Stimulated activated CD4-positive, alpha-beta T cell treated with anti-CD3 and anti-CD28 coated beads, Interleukin-4, amount 100 ng/mL, for 48 hours (primary cell): Measurements from ENCODE around the gene CCL17.
"Not testable (repeated sequence)": the region's sequence is repeated elsewhere in the genome, so short reads cannot be mapped to it uniquely, and the experiment has no call there.

Experiments
- DNase-seq, 2 donors: peaks; one replicate each; pipeline ENCODE4 v3.0.0-alpha.2; 2020; ENCODE audit warnings: low read depth in 2 of 2

The CCL17 gene

GRCh38 chr16:57403965-57404817, at the start of gene CCL17:
Gene CCL17, plus strand, starts transcription at chr16:57404767. Its CDS starts 9,166 bp downstream, at chr16:57413933.
- no peak for DNase-seq

DNA sequence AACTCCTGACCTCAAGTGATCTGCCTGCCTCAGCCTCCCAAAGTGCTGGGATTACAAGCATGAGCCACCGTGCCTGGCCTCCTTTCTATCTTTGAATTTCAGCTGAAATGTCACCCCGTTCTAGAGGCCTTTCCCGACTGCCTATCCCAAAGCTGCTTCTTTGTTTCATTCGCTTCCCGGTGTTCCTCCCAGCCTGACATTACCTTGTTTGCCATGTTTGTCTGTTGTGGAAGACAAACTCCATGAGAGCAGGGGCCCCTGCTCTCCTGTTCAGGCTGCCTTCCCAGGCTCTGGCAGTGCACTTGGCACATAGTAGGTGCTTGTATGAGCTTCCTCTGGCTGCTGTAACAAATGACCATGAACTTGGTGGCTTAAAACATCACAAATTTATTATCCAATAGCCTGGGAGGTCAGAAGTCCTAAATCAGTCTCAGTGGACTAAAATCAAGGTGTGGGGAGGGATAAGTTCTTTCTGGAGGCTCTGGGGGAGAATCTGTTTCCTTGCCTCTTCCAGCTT, 48.6 kb upstream of the CCL17 start:
- DNase-seq = no peak

DNA sequence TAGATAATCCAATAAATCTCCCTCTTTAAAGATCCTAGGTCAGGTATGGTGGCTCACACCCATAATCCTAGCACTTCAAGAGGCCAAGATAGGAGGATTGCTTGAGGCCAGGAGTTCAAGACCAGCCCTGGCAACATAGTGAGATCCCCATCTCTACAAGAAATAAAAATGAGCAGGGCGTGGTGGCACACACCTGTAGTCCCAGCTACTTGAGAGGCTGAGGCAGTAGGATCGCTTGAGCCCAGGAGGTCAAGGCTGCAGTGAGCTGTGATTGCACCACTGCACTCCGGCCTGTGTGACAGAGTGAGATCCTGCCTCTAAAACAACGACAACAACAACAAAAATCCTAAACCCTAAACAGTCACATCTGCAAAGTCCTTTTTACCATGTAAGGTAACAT, 48.0 kb upstream of the CCL17 start:
- DNase-seq = no peak

- DNase-seq = no peak
These were observed 47.1 kb upstream of the CCL17 start for GRCh38 chr16:57357330-57358085.

DNA sequence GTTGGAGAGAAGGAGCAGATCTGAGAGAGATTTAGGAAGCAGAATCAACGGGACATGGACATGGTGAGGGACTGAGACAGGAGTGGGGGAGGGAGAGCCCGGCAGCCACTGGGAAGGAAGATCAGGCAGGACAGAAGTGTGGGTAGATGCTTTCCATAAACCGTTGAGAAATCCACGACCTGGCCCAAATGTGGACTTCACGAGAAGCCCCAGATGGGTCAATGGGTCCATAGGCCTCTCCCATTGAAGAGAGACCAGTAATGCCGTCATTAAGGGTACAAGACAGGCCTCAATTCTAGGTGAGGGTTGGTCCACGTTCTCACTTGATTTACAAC, 46.5 kb upstream of the CCL17 start:
- DNase-seq = no peak

GRCh38 chr16:57358527-57359095, 46.0 kb upstream of the CCL17 start, which contains the start of gene CCL22:
Gene CCL22, plus strand, starts transcription at chr16:57358783. Its CDS starts 34 bp downstream, at chr16:57358817.
- DNase-seq = no peak

DNA sequence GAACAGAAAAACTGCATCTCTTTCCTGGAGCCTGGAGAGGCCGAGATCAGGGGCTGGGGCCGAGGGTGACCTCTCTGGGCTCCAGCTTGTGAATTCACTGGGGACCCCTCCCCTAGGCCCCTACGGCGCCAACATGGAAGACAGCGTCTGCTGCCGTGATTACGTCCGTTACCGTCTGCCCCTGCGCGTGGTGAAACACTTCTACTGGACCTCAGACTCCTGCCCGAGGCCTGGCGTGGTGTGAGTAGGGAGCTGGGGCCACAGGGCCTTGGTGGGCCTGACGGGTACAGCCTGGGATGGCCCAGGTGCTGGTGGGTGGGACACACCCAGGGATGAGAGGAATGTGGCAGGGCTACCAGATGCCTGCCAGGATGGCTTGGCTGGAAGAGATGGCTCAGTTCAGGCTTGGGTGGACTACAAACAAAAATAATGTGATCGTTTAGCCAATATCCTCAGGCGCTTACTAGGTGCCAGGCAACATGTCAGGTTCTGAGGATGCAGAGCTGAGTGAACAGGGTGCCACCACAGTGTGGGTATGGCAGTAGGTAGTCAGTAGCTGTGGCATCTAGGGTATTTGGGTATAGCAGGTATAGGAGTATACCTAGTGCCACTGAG, 44.1 kb upstream of the CCL17 start:
- no peak for DNase-seq

DNA sequence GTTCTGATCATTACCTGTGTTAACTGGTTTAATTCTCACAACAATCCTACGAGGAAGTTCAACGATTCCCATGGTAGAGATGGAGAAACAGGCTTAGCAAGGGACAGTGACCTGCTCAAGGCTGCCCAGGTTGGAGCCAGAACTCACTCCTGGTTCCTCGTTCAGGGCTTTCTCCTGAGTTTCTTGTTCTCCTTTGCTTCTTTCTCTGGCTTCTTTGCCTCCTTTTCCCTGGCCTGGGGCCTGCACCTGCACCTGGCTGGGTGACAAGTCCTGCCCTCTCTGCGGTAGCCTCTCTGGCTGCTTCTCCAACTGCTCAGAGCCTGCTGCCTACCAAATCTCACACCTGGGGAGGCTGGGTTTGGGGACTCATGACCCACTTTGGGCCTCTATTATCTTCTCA, 43.2 kb upstream of the CCL17 start:
- no peak for DNase-seq

GRCh38 chr16:57364143-57364542, 40.4 kb upstream of the CCL17 start:
- DNase-seq = no peak

DNA sequence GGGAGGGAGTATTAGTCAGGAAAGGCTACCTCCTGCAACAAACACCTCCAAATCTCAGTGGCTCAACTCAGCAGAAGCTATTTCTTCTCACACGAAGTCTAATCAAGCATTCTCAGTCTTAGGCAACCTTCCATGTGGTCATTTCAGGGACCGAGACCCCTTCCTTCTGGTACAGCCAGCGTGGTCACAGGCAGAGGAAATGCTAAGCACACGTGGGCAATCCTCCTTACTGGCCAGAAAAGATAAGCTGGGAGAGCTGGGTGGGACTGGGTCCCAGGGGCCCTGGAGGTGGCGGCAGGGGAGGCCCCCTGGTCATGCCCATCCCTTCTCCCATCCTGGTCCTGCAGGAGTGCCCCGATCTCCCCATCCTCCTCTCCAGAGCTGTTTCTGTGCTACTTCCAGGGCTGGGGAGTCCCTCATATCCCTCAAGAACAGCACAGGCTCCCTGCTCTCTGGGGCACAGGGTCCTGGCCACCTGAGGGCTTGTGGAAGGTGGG, 38.0 kb upstream of the CCL17 start:
- no peak for DNase-seq

DNA sequence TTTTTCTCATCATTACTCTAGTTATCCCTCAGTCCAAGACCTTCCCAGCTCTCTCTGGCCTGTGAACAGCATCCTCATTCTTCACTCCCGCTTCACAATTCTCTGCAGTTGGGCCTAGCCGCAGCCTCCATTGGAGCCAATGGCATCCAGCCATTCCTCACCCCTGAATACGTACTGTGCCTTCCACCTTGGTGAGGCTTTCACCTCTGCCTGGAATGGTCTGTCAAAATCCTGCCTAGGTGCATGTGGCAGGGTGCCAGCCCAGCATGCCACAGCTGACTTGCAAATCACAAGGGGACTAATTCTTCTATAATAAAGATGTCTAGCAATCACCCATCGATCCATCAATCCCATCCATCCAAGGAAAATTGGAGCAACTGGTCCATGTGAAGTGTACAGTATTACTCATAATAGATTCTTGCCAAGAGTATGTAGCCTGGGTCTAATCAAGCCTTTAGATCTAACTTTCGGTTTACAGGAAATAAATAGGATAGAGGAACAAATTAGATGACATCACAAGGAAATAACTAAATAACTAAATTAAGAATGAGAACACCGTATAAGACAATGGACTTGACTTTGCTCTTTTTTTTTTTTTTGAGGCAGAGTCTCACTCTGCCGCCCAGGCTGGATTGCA, 37.3 kb upstream of the CCL17 start:
- no peak for DNase-seq

GRCh38 chr16:57371494-57372371, 32.8 kb upstream of the CCL17 start:
- DNase-seq = no peak

- DNase-seq = no peak
These were observed 32.0 kb upstream of the CCL17 start, which contains the start of gene CX3CL1 for GRCh38 chr16:57372372-57373116. Gene CX3CL1, plus strand, starts transcription at chr16:57372490. Its CDS starts 79 bp downstream, at chr16:57372569.

GRCh38 chr16:57373117-57373947, 31.2 kb upstream of the CCL17 start:
- DNase-seq = no peak

DNA sequence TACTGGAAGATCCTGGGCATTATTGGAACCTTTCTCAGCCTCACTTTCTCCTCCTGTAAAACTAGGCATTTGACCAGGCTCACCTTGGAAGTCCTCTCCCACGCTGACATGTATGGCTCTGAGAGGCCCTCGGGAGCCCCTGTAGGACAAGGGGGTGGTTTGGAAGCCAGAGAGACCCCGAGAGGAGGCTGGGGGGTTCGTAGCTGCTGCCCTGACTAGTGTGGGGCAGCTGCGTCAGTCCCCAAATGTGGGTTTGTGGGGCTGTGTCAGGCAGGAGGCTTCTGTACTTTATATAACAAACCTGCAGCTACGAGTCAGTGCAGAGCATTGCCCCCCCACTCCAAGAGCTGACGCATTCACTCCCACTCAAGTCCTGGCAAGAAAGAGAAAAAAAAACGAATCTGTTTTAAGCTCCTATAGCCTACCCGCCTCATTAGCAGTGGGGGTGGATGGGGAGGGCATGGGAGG, 30.5 kb upstream of the CCL17 start:
- no peak for DNase-seq

DNA sequence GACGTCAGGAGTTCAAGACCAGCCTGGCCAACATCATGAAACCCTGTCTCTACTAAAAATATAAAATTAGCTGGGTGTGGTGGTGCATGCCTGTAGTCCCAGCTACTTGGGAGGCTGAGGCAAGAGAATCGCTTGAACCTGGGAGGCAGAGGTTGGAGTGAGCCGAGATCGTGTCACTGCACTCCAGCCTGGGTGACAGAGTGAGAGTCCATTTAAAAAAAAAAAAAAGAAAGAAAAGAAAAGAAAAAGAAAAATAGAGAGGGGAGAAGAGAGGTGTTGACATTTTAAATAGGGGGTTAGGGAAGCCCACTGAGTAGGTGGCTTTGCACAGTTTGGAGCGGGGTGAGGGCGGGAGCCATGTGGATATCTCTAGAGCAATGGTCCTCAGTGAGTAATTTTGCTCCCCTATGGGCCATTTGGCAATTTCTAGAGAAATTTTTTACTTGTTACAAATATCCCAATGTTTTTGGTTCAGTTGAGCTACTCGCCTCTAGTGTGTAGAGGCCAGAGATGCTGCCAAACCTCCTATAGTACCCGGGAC, 29.6 kb upstream of the CCL17 start:
- DNase-seq = not testable (repeated sequence)

GRCh38 chr16:57376313-57376818, 28.2 kb upstream of the CCL17 start:
- no peak for DNase-seq
